LNCaP clone FGC (cell line): ENCODE measurements around the gene APOH.

Experiments used
- DNase-seq: peaks from one replicate; pipeline ENCODE4 v3.0.0-alpha.2; 2011; ENCODE audit warnings: low read depth
- H3K4me3 ChIP-seq: 2 replicates; pipeline ENCODE4 v1.5.1; 2011; ENCODE audit warnings: mild to moderate bottlenecking, low read depth, low read length, control low read depth
- CTCF ChIP-seq: IDR thresholded peaks from 2 replicates; pipeline ENCODE4 v1.5.1; 2012; ENCODE audit warnings: mild to moderate bottlenecking; ENCODE audit not compliant: control insufficient read depth, insufficient read depth; ENCODE audit errors: extremely low read depth

Gene APOH

GRCh38 chr17:66271512-66271911, 42.3 kb upstream of the APOH start:
- TF ChIP-seq CTCF: no peak
- no peak for DNase-seq
- H3K4me3 ChIP-seq: no peak overlapping the region

- DNase-seq: no peak
- TF ChIP-seq CTCF: no peak
- H3K4me3 ChIP-seq: no peak overlapping the region
Measured at GRCh38 chr17:66270106-66270505, 40.9 kb upstream of the APOH start.

- TF ChIP-seq CTCF: no peak
- H3K4me3 ChIP-seq: no peak overlapping the region
- DNase-seq: no peak
Measured at GRCh38 chr17:66268247-66268927, 39.2 kb upstream of the APOH start.

GRCh38 chr17:66264696-66265095, 35.5 kb upstream of the APOH start:
- DNase-seq: no peak
- no peak for TF ChIP-seq CTCF
- H3K4me3 ChIP-seq: no peak overlapping the region

GRCh38 chr17:66262767-66263166, 33.6 kb upstream of the APOH start:
- TF ChIP-seq CTCF: no peak
- no peak for DNase-seq

GRCh38 chr17:66260688-66261087, 31.5 kb upstream of the APOH start:
- H3K4me3 ChIP-seq: no peak overlapping the region
- no peak for DNase-seq
- no peak for TF ChIP-seq CTCF

More at GRCh38 chr17:66262767-66263166, 33.6 kb upstream of the APOH start:
- H3K4me3 ChIP-seq: no peak overlapping the region

- TF ChIP-seq CTCF: no peak
- no peak for DNase-seq
- H3K4me3 ChIP-seq: no peak overlapping the region
Measured at GRCh38 chr17:66260275-66260674, 31.1 kb upstream of the APOH start.
